HepG2 (cell line): ENCODE results near the gene POLR1D. TPM values are rescaled to one million over a fixed set of nuclear protein-coding genes. Genes with fewer than 3 reads are reported as not detected.

ENCODE experiments used
- CCDC6 ChIP-seq: sonication (generic); formaldehyde crosslinking; IDR thresholded peaks from 2 replicates; pipeline ENCODE4 v1.8.1; 2022; ENCODE audit warnings: mild to moderate bottlenecking, missing genetic modification reagents, moderate library complexity
- HNF4A ChIP-seq: sonication (generic); formaldehyde crosslinking; IDR thresholded peaks from 2 replicates; pipeline ENCODE4 v1.4.0; 2020; ENCODE audit warnings: missing genetic modification reagents
- KLF6 ChIP-seq: IDR thresholded peaks from 2 replicates; pipeline ENCODE4 v1.8.0; 2016; ENCODE audit warnings: missing biosample characterization, missing genetic modification reagents
- MEIS1 ChIP-seq: sonication (generic); formaldehyde crosslinking; IDR thresholded peaks from 2 replicates; pipeline ENCODE4 v1.9.0; 2021; ENCODE audit warnings: mild to moderate bottlenecking, missing genetic modification reagents, moderate library complexity, borderline replicate concordance
- PRMT3 ChIP-seq: sonication (generic); formaldehyde crosslinking; IDR thresholded peaks from 2 replicates; pipeline ENCODE4 v1.8.1; 2022; ENCODE audit warnings: low read depth, mild to moderate bottlenecking, moderate library complexity, missing genetic modification reagents, borderline replicate concordance
- SMAD1 ChIP-seq: sonication (generic); formaldehyde crosslinking; IDR thresholded peaks from 2 replicates; pipeline ENCODE4 v1.4.0; 2020; ENCODE audit warnings: missing genetic modification reagents, low read depth, mild to moderate bottlenecking, borderline replicate concordance
- TEAD2 ChIP-seq: sonication (generic); formaldehyde crosslinking; IDR thresholded peaks from 2 replicates; pipeline ENCODE4 v1.9.0; 2021; ENCODE audit warnings: missing genetic modification reagents
- WIZ ChIP-seq: sonication (generic); formaldehyde crosslinking; IDR thresholded peaks from 2 replicates; pipeline ENCODE4 v1.5.1; 2020; ENCODE audit warnings: mild to moderate bottlenecking, missing genetic modification reagents
- ZMAT3 ChIP-seq: sonication (generic); formaldehyde crosslinking; conservative IDR thresholded peaks from 2 replicates; pipeline ENCODE4 v1.7.0; 2021; ENCODE audit warnings: missing genetic modification reagents
- ZNF160 ChIP-seq: sonication (generic); formaldehyde crosslinking; IDR thresholded peaks from 2 replicates; pipeline ENCODE4 v1.8.0; 2022; ENCODE audit warnings: mild to moderate bottlenecking, inconsistent platforms, missing genetic modification reagents
- ZNF17 ChIP-seq: sonication (generic); formaldehyde crosslinking; IDR thresholded peaks from 2 replicates; pipeline ENCODE4 v1.5.0; 2020; ENCODE audit warnings: mild to moderate bottlenecking, missing genetic modification reagents
- ZNF543 ChIP-seq: sonication (generic); formaldehyde crosslinking; IDR thresholded peaks from 2 replicates; pipeline ENCODE4 v1.4.0; 2020; ENCODE audit warnings: mild to moderate bottlenecking, missing genetic modification reagents
- polyA plus RNA-seq, 8 experiments: library from polyadenylated mRNA; depleted of rRNA in 3 of 8; stranded (reverse) in 7 of 8; unstranded in 1 of 8; fragments of >200 nt; fragmentation: Illumina TruSeq in 4 of 8; extraction: Trizol in 4 of 8; gene quantifications; 2 replicates each; pipeline versions ENCODE4 v1.2.1 to v1.2.3, GENCODE V29; 2011 to 2016; ENCODE audit warnings: low read depth in 4 of 8, missing spikeins in 1 of 8, mixed read lengths in 1 of 8; ENCODE audit not compliant: insufficient read depth in 1 of 8
- total RNA-seq, 5 experiments: library from RNA; depleted of rRNA; stranded (reverse); fragments of >200 nt; fragmentation: Illumina TruSeq; extraction: Trizol; gene quantifications; 2 replicates each; pipeline ENCODE4 v1.2.3, GENCODE V29; 2016; ENCODE audit warnings: low read depth in 1 of 5
- TF ChIP-seq, protein P1 (sequence below): sonication (generic); formaldehyde crosslinking; IDR thresholded peaks from 2 replicates; pipeline ENCODE4 v1.4.0; 2020; ENCODE audit warnings: mild to moderate bottlenecking, missing genetic modification reagents
- TF ChIP-seq, protein P2 (sequence below): sonication (generic); formaldehyde crosslinking; IDR thresholded peaks from 2 replicates; pipeline ENCODE4 v1.8.1; 2023; ENCODE audit warnings: missing genetic modification reagents, inconsistent platforms, borderline replicate concordance
- TF ChIP-seq, protein P3 (sequence below): sonication (generic); formaldehyde crosslinking; IDR thresholded peaks from 2 replicates; pipeline ENCODE4 v1.8.1; 2023; ENCODE audit warnings: mild to moderate bottlenecking, moderate library complexity, missing genetic modification reagents
- TF ChIP-seq, protein P4 (sequence below): IDR thresholded peaks from 2 replicates; pipeline ENCODE4 v1.6.1; 2016; ENCODE audit warnings: mild to moderate bottlenecking, missing biosample characterization, missing genetic modification reagents
- TF ChIP-seq, protein P5 (sequence below): sonication (generic); formaldehyde crosslinking; IDR thresholded peaks from 2 replicates; pipeline ENCODE4 v1.4.0; 2020; ENCODE audit warnings: low read depth, mild to moderate bottlenecking, missing genetic modification reagents
- TF ChIP-seq, protein P6 (sequence below): sonication (generic); formaldehyde crosslinking; IDR thresholded peaks from 2 replicates; pipeline ENCODE4 v1.5.0; 2020; ENCODE audit warnings: mild to moderate bottlenecking, missing genetic modification reagents
- TF ChIP-seq, protein P7 (sequence below): sonication (generic); formaldehyde crosslinking; IDR thresholded peaks from 2 replicates; pipeline ENCODE4 v1.5.0; 2020; ENCODE audit warnings: missing genetic modification reagents

POLR1D gene
- total and polyA plus RNA-seq, 2 of the 13 experiments (the other 11 are each of a cell fraction or from before 2014, with no cell fraction given), result 183 to 490 TPM

DNA sequence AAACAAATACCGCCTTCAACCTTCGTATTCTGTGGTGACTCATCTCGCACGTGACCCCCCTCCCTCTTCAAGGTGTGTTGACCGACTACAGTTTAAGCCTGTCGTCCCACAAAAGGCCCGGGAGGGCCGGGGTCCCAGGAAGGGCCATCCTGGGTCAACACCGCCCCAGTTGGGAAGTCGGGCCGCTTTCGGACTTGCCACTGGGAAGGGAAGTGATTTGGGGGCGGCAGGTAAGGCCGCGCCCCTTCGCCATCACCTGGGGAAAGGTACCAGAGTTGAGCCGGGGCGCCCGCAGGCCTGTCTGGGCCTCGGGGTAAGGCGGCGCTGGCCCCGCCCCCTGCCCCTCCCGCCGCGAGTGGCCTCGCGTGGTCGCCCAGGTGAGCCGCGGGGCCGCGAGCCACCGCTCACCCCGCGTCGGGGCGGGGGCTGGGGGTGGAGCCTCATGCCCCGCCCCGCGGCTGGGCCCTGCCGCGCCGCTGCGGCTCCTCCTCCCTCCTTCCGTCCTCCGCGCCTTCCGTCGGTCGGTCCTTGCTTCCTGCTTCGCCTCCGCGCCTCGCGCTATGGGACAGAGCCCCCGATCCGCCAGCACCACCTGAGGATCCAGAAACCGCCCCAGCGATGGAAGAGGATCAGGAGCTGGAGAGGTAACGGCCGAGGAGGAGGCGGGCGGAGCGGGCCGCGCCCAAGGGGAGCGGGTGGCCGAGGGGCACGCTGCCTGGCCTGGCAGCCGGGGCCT, at the start of gene POLR1D (continued):
- TF ChIP-seq ZNF17 (no peak), ZNF160 (CRISPR knock-in tag) (peak; percentile 82; the same call in 1 of the 2 replicates), PRMT3 (no peak), SMAD1 (CRISPR knock-in tag) (no peak; the same call in 1 of the 2 replicates), KLF6 (CRISPR knock-in tag) (0 out of 2 replicates have a peak, but pooled peaks have one; percentile 53), CCDC6 (CRISPR knock-in tag) (0 out of 2 replicates have a peak, but pooled peaks have one; percentile 59), WIZ (CRISPR knock-in tag) (no peak), MEIS1 (CRISPR knock-in tag) (peak; percentile 81), TEAD2 (no peak), ZNF543 (CRISPR knock-in tag) (peak; percentile 97), HNF4A (CRISPR knock-in tag) (no peak), ZMAT3 (CRISPR knock-in tag) (peak; percentile 77; the same call in 1 of the 2 replicates)
- TF ChIP-seq, protein P1, sequence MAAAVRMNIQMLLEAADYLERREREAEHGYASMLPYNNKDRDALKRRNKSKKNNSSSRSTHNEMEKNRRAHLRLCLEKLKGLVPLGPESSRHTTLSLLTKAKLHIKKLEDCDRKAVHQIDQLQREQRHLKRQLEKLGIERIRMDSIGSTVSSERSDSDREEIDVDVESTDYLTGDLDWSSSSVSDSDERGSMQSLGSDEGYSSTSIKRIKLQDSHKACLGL (CRISPR knock-in tag), result peak; percentile 54
- TF ChIP-seq, protein P2, sequence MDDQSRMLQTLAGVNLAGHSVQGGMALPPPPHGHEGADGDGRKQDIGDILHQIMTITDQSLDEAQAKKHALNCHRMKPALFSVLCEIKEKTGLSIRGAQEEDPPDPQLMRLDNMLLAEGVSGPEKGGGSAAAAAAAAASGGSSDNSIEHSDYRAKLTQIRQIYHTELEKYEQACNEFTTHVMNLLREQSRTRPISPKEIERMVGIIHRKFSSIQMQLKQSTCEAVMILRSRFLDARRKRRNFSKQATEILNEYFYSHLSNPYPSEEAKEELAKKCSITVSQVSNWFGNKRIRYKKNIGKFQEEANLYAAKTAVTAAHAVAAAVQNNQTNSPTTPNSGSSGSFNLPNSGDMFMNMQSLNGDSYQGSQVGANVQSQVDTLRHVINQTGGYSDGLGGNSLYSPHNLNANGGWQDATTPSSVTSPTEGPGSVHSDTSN (CRISPR knock-in tag), result no peak
- TF ChIP-seq, protein P3, sequence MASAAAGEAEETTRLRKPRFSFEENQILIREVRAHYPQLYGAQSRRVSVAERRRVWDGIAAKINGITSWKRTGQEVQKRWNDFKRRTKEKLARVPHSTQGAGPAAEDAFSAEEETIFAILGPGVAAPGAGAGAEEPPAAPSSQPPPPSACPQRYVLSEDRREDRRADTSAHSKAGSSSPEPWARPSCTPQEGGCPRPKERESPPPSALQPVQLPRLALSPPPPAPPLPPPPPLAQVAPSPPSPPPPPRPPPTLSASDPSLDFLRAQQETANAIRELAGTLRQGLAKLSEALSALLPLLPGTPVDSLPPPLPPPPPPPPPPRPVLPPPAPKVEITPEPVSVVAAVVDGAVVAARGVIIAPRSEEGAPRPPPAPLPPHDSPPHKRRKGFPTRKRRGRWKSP (CRISPR knock-in tag), result peak; percentile 67
- TF ChIP-seq, protein P4, sequence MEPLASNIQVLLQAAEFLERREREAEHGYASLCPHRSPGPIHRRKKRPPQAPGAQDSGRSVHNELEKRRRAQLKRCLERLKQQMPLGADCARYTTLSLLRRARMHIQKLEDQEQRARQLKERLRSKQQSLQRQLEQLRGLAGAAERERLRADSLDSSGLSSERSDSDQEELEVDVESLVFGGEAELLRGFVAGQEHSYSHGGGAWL (CRISPR knock-in tag), result peak; percentile 83
- TF ChIP-seq, protein P5, sequence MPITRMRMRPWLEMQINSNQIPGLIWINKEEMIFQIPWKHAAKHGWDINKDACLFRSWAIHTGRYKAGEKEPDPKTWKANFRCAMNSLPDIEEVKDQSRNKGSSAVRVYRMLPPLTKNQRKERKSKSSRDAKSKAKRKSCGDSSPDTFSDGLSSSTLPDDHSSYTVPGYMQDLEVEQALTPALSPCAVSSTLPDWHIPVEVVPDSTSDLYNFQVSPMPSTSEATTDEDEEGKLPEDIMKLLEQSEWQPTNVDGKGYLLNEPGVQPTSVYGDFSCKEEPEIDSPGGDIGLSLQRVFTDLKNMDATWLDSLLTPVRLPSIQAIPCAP (CRISPR knock-in tag), result no peak
- TF ChIP-seq, protein P6, sequence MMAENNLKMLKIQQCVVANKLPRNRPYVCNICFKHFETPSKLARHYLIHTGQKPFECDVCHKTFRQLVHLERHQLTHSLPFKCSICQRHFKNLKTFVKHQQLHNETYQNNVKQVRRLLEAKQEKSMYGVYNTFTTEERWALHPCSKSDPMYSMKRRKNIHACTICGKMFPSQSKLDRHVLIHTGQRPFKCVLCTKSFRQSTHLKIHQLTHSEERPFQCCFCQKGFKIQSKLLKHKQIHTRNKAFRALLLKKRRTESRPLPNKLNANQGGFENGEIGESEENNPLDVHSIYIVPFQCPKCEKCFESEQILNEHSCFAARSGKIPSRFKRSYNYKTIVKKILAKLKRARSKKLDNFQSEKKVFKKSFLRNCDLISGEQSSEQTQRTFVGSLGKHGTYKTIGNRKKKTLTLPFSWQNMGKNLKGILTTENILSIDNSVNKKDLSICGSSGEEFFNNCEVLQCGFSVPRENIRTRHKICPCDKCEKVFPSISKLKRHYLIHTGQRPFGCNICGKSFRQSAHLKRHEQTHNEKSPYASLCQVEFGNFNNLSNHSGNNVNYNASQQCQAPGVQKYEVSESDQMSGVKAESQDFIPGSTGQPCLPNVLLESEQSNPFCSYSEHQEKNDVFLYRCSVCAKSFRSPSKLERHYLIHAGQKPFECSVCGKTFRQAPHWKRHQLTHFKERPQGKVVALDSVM (CRISPR knock-in tag), result peak; percentile 29; the same call in 1 of the 2 replicates
- TF ChIP-seq, protein P7, sequence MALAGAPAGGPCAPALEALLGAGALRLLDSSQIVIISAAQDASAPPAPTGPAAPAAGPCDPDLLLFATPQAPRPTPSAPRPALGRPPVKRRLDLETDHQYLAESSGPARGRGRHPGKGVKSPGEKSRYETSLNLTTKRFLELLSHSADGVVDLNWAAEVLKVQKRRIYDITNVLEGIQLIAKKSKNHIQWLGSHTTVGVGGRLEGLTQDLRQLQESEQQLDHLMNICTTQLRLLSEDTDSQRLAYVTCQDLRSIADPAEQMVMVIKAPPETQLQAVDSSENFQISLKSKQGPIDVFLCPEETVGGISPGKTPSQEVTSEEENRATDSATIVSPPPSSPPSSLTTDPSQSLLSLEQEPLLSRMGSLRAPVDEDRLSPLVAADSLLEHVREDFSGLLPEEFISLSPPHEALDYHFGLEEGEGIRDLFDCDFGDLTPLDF (CRISPR knock-in tag), result no peak; the same call in 1 of the 2 replicates
